ENCODE data around the gene PPP2R1A.

DNA sequence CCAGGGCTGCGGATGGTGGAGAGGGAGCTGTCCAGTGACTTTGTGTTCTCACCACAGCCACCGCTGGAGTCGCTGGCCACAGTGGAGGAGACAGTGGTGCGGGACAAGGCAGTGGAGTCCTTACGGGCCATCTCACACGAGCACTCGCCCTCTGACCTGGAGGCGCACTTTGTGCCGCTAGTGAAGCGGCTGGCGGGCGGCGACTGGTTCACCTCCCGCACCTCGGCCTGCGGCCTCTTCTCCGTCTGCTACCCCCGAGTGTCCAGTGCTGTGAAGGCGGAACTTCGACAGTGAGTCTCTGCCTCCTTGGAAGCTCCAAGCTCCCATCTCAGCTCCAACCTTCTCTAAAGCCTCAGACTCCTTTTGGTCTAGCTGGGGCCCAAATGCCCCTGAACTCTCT is 21.4 kb downstream of the PPP2R1A start:
- TF ChIP-seq, protein P1, sequence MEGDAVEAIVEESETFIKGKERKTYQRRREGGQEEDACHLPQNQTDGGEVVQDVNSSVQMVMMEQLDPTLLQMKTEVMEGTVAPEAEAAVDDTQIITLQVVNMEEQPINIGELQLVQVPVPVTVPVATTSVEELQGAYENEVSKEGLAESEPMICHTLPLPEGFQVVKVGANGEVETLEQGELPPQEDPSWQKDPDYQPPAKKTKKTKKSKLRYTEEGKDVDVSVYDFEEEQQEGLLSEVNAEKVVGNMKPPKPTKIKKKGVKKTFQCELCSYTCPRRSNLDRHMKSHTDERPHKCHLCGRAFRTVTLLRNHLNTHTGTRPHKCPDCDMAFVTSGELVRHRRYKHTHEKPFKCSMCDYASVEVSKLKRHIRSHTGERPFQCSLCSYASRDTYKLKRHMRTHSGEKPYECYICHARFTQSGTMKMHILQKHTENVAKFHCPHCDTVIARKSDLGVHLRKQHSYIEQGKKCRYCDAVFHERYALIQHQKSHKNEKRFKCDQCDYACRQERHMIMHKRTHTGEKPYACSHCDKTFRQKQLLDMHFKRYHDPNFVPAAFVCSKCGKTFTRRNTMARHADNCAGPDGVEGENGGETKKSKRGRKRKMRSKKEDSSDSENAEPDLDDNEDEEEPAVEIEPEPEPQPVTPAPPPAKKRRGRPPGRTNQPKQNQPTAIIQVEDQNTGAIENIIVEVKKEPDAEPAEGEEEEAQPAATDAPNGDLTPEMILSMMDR (IDR thresholded peaks at IDR 0.05; ENCODE audit: insufficient read depth, low read depth, low read length): no peak
- TF ChIP-seq EZH2 (IDR thresholded peaks at IDR 0.05; ENCODE audit: insufficient read depth, low read length): no peak

All from astrocyte (in vitro differentiated cells and primary cell).